ENCODE results near the gene ATG4C. TPM values are rescaled to one million over a fixed set of nuclear protein-coding genes. Genes with fewer than 3 reads are reported as not detected.

The ATG4C gene, protein sequence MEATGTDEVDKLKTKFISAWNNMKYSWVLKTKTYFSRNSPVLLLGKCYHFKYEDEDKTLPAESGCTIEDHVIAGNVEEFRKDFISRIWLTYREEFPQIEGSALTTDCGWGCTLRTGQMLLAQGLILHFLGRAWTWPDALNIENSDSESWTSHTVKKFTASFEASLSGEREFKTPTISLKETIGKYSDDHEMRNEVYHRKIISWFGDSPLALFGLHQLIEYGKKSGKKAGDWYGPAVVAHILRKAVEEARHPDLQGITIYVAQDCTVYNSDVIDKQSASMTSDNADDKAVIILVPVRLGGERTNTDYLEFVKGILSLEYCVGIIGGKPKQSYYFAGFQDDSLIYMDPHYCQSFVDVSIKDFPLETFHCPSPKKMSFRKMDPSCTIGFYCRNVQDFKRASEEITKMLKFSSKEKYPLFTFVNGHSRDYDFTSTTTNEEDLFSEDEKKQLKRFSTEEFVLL
- 5.0 and 5.1 TPM in 2 replicates for total RNA-seq

GRCh38 chr1:62783736-62784508, at the start of gene ATG4C:
TSS of gene ATG4C (plus strand) at chr1:62784132. CDS start at chr1:62803787, 19,655 bp downstream.

Other genes with a start within 250 kb of the ATG4C start
- not detected in 2 replicates for gene ANGPTL3, start 186.6 kb upstream of the ATG4C start, total RNA-seq
- 29.7 and 38.3 TPM in 2 replicates for gene DOCK7, start 95.7 kb upstream of the ATG4C start, total RNA-seq